Ammon's horn (tissue), 1 donor: ENCODE data around the gene SLC7A5.
"Not testable (repeated sequence)": the region's sequence is repeated elsewhere in the genome, so short reads cannot be mapped to it uniquely, and the experiment has no call there.

Experiments used
- DNase-seq: peaks from one replicate; pipeline ENCODE4 v3.0.0-alpha.2; 2016; ENCODE audit warnings: low spot score

SLC7A5 gene

DNA sequence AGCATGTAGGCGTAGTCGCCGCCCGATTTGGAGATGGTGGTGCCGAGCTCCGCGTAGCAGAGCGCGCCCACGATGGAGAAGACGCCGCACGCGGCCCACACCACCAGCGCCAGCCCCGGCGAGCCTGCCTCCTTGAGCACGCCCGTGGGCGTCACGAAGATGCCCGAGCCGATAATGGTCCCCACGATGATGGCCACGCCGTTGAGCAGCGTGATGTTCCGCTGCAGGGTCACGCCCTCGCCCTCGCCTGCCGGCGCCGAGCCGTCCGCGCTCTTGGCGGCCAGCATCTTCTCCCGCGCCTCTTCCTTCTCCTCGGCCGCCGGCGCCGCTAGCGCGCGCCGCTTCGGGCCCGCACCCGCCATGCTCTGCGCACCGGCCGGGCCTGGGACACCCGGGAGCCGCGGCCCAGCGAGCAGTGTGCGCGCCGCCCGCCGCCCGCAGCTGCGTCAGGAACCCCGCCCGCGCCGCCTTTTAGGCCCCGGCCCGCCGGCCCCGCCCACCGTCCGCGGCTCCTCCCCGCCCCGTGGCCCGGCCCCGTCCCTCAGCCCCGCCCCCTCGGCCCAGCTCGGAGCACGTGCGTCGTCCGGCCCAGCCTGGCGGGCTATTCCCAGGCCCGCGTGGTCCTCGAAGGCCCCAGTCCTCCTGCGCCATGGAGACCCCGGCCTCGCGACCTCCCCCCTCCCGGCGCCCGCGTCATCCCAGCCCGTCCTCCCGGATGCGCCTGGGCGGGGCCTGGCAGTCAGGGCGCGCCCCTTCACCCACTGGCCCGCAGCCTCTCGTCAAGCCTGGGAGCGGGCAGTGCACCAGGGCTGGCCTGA lies at the start of gene SLC7A5:
Gene SLC7A5, minus strand, starts transcription at position 447 of the 818 bp plus-strand sequence. Its CDS starts 85 bp downstream, at position 362.
- peak; percentile 76 for DNase-seq

DNA sequence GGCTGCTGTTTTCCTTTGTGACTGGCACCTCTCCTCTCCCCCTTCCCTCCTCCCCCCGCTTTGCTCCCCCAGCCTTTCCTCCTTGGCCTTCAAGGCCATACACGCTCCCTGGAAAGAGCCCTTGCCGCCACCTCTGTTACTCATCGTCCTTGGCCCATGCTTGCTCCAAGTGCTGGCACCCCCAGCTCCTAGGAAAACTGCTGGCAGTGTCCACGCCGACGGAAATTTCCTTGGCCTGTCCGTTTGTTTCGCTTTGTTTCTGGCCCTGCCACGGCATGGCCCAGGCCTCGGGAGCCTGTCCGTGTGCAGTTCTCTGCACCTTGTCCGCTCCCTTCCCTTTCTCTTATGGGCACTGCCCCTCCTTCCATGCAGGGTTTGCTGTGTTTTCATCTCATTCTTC lies 49.0 kb upstream of the SLC7A5 start:
- peak; percentile 62 for DNase-seq

DNA sequence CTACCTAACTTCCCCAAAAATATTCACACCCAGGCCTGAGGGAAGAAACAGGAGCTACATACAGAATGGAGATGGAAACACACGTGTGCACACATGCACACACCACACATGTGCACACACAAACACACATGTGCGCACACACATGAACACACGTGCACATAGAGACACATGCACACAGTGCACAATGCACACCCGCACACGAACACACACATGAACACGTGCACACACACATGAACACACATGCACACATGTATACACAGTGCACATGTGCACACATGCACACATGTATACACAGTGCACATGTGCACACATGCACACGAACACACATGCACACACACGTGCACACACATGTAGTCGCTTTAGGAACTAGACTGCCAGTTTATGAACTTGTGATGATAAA lies 48.2 kb upstream of the SLC7A5 start:
- no peak for DNase-seq

DNA sequence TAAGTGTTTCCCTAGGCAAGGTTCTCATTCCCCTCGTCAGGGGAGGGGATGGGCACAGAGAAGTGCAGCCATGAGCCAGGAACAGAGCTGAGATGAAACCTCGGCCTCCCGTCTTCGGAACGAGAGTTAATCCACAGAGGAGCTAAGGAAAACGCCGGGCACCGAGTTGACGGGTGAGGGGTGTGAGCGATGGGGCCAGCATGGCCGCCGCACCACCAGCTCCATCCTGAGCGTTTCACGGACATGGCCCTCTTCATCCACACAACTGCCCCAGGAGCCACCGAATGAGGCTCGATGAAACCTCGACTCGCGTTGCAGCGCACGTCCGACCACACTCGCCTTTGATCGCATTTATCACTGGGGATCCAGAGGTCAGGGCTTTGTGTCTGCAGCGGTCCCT lies 45.5 kb upstream of the SLC7A5 start:
- no peak for DNase-seq

DNA sequence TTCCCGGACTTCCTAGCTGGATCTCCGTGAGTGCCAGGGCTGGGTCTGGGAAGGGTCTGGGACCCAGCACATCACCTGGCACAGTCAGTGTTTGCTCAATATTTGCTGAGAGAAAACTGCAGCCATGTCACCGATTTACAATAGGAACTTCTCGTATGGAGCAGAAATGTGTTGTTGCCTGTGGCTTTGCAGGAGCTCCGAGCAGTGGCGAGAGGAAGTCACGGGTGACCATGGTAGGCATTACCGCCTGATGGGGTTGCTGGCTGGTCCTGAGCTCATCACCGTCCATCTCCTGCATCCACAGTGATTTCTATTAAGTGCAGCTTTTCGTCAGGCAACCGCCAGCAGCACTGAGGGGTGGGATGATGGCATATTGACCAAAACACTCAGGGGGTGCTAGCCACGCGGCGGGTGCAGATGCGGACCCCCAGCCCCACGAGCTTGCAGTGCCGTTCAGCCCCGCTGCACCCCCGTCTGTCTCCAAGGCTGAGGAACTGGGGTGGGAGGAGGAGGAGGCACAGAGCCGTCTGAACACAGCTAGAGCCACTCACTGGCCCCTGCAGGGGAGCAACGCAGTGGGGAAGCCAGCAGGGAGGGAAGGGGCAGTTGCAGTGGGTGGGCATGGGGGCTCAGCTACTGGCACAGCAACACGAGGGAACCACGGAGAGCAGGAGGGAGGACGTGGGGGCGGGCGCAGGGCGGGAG lies 44.9 kb upstream of the SLC7A5 start:
- not testable (repeated sequence) for DNase-seq

DNA sequence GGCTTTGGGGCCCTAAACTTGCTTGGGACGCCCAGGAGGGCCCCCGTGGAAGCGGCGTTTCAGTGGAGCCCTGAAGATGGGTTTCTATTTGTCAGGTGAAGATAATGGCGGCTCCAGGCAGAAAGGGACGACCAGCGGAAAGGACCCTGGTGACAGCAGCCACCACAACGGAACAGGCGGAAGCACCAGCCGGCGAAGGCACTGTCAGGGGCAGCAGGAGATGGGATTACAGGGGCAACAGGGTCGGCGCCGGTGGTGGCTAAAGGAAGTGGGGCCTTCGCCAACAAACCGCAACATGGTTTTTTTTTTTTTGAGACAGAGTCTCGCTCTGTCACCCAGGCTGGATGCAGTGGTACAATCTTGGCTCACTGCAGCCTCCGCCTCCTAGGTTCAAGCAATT lies 43.4 kb upstream of the SLC7A5 start:
- not testable (repeated sequence) for DNase-seq

DNA sequence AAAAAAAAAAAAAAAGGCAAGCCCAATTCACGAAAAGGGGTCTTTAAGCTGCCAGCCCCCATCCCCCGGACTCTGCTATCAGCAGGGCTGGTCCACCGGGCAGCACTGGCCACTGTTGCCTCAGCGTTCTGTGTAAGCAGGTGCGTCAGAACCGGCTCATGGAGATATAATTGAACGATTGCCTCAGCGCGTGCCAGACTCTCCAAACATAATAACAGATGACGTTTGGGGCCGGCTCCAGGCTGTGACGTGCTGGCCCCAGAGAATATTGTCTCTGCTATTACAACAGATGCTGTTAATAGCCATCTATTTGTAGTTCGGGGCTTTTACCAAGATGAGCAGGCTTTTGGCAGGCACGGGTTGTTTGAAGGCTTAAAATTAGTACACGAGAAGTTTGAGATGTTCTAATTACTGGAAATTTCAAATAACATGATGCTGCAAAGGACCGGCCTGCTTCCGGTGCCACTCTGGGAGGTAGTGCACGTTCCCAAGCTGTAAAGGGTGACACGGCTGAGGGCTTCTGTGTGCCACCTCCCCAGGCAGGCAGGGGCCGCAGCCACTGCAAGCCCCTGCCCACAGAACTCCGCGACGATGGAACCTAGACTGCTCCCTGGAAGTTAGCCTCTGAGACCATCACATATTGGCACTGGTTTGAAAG lies 41.9 kb upstream of the SLC7A5 start:
- DNase-seq = peak; percentile 63

DNA sequence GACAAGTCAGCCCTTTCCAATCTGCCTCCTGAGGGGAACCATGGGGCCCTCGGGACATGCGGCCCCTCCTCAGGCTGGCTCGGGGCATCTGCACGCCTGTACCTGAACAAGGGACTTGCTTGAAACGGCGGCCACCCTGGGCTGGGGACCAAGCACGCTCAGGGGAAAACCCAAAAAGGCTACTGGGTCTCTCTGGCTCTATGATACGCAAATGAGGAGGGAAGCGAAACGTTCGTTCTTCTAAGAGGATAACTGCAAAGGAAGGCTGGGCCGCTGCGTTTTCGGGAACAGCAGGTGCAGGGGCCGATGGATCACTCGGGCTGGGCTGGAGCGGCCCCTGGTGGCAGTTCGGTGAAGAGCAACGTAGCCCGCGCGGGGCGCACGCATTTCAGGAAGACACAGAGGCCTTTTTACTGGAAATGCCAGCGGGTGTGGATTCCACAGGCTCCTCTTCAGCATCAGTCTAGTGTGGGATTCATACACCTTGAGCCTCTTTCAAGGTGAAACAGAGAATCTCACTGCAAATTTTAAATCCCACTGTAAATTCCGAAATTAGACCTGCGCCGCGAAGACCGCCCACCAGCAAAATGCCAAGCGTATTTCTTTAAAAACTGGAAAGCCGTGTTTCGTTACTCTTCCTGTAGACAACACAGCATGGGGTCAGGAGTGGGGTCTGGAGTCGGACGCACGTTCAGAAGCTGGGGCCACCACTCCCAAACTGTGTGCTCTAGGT lies 40.1 kb upstream of the SLC7A5 start:
- peak; percentile 71 for DNase-seq

DNA sequence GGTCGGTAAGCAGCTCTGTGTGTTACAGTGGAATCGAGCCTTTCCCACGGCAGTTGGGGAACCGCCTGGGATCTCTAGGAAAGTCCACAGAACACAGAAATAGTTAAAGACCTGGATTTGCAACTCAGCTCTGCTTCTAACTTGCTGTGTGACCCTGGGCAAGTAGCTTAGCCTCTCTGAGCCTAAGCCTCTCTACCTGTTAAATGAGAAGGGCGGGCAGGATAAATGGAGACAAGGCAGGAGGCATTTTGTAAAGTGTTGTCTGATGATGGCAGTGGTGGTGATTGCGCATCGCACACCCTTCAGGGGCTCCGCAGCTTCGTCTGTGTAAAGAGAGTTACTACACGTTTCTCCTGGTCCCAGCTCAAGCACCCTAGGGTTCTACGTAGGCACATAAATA lies 38.8 kb upstream of the SLC7A5 start:
- DNase-seq = not testable (repeated sequence)

DNA sequence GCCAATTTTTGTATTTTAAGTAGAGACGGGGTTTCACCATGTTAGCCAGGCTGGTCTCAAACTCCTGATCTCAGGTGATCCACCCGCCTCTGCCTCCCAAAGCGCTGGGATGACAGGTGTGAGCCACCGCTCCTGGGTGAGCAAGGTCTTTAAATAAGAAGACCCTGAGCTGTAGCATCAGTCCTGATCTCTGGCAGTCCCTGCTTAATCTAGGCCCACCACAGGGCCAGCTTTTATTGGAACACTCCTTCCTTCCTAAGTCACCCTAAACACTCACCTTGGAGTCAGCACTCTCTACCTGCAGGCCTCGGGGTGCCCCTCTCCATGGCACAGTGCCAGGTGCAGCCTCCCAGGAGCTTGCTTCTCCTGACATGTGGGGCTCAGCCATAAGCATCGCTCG lies 36.2 kb upstream of the SLC7A5 start:
- DNase-seq = not testable (repeated sequence)

DNA sequence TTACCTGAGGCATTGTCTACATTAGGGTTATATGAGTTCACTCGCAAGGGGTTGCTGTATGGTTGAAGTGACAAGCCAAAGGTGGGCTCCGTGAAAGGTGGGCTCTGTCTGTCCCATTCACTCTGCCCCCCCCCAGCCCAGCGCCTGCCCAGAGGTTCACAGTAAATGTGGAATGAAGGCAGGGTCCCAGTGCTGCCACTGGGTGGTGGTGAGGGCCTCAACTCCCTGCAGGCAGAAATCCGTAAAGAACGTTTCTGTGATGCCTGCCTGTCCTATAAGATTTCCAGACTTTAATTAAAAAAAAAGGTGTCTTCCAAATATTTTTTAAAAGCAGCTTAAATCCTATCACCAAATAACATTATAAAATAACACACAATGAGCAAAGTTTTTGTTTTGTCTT lies 35.7 kb upstream of the SLC7A5 start:
- DNase-seq = not testable (repeated sequence)

DNA sequence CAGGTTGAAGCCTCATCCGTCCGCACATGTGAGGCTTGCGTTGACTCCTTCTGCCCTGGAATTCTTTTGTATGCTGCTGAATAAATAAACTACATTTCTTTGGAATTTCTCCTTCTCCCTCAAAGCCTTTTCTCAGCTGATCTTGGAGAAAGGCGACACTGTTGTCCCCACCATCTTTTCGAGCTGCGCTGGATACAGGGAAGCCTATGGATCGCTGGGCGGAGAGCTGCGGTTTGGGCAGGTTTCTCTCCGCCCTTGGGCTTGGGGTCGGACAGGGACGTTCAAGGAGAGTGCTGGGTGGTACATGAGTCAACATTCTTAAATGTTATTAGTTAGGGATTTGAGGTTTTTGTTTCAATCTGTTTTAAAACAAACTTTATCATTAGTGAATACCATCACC lies 31.2 kb upstream of the SLC7A5 start:
- not testable (repeated sequence) for DNase-seq

DNA sequence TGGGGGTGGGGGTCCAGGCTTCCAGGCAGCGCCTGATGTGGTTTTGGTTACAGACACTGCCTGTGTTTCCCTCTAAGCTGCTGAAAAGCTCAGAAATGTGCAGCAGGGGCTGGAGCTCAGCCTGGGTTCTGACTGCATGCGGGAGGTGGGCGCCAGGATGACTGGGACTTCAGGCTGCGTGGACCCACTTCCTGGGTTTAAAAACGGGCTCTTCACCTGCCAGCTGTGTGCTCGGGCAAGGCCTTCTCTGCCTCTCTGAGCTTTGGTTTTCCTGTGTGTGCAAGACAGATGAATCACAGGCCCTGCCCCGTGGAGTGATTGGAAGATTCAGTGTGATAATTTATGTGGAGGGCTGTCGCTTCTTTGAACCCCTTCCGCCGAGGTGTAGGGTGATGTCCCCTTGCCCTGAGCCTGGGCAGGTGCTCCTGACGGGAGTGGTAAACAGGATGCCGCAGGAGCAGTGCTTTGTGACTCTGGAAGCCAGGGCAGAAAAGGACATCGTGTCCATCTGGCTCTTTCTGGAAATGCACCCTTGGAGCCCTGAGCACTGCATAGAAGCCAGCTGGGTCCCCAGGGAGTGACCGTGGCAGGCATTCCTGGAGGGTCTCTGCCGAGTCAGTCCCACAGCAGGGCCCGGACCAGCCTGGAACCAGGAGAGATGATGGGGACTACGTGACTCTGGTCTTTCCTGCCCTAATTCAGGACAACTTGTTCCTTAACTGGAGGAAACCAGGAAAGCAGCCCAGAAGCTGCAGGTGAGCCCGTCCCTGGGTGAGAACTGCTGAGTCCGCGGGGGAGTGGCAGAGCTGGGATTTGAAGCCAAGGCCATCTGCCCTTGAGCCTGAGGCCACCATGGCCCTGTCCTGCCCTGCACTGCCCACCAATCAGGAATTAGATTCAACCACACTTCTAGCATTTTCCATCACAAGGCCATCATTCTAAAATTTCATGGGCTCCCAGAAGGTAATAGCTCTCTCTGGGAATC lies 28.5 kb upstream of the SLC7A5 start:
- no peak for DNase-seq

DNA sequence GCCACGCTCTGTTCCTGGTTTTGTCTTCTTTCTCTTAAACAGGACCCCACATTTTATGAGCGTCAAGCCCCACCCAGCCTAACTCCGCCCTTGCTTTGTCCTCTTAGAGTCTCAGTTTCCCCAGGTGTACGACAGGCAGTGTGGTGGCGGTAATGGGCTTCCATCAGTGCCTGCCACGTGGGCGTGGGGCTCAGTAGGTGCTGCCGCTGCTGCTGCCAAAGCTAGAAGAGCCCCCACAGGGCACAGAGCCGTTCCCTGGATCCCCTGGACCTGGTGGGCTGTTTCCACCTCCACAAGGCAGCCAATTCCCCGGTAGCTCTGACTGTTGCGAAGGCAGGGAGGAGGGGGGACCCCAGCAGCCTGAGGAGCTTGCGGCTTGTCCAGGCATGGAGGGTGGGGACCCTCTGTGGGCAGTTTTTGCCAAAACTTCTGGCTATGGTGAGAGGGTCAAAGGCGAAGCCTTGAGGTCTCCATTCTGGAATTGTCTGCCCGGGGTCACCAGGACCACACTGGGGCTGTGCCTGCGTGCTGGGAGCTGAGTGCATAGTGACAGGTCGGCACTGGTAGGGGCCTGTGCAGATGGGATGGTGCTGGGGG lies 27.7 kb upstream of the SLC7A5 start:
- DNase-seq = not testable (repeated sequence)

DNA sequence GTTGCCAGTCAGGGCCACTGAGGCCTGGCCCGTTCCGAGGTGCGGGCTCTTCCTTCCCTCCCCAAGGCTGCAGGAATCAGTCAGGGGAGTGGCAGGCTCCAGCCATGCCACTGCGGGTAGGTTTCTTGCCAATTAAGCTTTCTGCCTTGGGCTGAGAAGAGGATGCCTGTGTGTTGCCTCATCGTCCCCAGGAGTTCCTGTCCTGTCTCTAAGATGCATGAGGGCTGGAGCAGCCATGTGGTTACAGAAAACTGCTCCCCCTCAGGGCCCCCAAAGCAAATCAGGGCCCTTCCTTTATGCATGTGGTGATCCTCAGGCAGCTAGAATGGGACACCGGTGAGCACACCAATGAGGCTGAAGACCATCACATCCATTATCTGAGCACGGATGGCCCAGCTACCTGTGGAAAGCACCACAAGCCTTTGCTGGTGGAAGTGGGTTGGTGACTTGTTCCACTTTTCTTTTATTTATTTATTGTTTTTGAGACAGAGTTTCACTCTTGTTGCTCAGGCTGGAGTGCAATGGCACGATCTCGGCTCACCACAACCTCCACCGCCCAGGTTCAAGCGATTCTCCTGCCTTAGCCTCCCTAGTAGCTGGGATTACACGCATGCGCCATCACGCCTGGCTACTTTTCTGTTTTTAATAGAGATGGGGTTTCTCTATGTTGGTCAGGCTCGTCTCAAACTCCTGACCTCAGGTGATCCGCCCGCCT lies 27.0 kb upstream of the SLC7A5 start:
- DNase-seq = peak; percentile 41

DNA sequence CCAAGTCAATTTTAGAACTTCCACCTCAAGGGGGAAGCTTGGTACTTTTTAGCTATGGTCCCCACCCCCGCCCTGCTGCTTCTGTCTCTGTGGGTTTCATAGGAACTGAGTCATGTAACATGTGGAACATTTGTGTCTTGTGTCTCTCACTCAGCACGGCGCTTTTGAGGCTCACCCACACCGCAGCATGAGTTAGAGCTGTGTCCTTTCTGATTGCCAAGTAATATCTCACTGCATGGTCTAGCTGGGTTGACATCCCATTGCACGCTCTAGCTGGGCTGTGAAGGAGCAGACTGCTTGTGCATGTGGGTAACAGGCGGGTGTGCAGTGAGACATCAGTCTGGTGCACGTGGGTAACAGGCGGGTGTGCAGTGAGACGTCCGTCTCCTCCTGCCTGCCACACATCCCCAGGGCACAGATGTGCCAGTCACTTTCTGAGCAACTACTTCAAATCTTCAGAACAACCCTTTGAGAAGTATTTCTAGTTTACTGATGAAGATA lies 26.4 kb upstream of the SLC7A5 start:
- peak; percentile 87 for DNase-seq

DNA sequence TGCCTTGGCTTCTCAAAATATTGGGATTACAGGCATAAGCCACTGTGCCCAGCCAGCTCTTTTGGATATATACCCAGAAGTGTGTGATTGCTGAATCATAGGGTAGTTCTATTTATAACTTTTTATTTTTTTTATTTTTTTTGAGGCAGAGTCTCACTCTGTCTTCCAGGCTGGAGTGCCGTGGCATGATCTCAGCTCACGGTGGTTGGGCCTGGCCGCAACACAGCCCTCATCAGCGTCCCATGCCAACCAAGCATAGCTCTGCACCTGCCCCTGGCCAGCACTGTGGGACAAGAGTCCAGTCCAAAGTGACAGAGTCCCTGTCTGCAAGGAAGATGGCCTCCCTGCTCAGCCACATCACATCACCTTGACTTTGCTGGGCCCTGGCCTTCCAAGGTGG lies 24.7 kb upstream of the SLC7A5 start:
- DNase-seq = not testable (repeated sequence)

DNA sequence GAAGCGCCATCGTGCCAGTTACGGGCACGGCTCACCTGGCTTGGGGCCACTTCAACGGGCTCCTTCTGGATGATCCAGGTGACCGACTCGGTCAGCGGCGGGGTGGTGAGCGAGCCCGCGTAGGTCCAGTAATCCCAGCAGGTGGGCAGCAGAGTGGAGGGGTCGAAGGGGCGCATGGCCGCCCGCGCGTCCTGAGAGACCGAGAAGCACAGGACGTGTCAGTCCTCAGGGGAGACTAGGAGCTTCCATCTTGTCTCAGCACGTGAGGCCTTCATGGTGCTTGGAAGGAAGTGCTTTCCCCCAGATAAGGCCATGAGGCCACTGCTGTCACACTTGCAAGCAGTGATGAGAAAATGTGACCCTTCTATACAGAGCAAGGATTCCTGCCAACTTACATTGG lies 22.5 kb upstream of the SLC7A5 start:
- no peak for DNase-seq

DNA sequence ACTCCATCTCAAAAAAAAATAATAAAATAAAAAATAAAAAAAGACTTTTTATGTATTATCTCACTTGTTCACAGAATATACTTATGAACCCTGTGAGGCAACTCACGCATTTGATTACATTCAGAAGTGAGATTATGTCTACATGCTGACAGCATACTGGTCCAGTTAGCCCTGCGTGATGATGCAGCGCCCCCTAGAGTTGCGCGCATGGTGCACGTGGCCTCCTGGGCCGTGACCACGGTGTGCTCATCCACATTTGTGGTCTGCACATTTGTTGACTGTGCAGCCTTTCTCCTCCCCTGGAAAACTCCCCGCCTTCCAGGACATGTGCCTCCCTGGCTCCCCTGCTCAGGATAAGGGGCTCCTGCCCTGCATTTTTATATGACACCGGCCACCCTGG lies 20.5 kb upstream of the SLC7A5 start:
- DNase-seq = not testable (repeated sequence)

DNA sequence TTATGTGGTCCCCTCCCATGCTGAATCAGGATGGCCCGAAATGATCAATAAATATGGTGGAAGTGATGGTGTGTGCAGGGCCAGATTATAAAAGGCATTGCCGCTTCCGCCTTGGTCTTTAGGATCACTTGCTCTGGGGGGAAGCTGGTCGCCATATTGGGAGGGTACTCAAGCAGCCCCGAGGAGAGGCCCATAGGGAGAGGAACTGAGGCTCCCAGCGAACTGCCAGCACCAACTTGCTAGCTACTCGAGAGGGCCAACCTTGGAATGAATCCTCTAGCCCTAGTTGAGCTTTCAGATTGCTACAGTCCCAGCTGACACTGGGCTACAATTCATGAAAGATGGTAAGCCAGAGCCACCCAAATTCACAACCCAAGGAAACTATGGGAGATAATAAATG lies 19.0 kb upstream of the SLC7A5 start:
- not testable (repeated sequence) for DNase-seq
